MM.1S (cell line): ENCODE measurements around the gene CGB2.

Experiments
- CTCF ChIP-seq: fragments of 300-600 bp; sonication (generic); IDR thresholded peaks from 2 replicates; pipeline ENCODE4 v1.5.1; 2016; ENCODE audit warnings: antibody characterized with exemption, low read length, mixed read lengths
- EZH2phosphoT487 ChIP-seq: fragments of 300-600 bp; sonication (generic); IDR thresholded peaks from 2 replicates; pipeline ENCODE4 v1.6.1; 2018; ENCODE audit warnings: antibody characterized with exemption, low read length

- TF ChIP-seq CTCF (no peak), EZH2phosphoT487 (no peak)
Observed at GRCh38 chr19:49016067-49016839, 15.4 kb upstream of the CGB2 start.
